Neural progenitor cell (in vitro differentiated cells): ENCODE data around the gene FHL1. TPM values are rescaled to one million over a fixed set of nuclear protein-coding genes. Genes with fewer than 3 reads are reported as not detected.

ENCODE experiments used
- DNase-seq: peaks from one replicate; pipeline ENCODE4 v3.0.0-alpha.2; 2016; ENCODE audit warnings: low spot score
- H2AFZ ChIP-seq: fragments of 200-600 bp; sonication (generic); replicated peaks from 2 replicates; pipeline ENCODE4 v1.6.1; 2016; ENCODE audit warnings: antibody characterized with exemption
- H3F3A ChIP-seq: fragments of 200-600 bp; sonication (generic); 2 replicates; pipeline ENCODE4 v1.6.1; 2016; ENCODE audit warnings: antibody characterized with exemption, low read depth
- H3K27ac ChIP-seq: fragments of 200-600 bp; sonication (generic); 2 replicates; pipeline ENCODE4 v1.5.1; 2016; ENCODE audit warnings: mild to moderate bottlenecking
- H3K27me3 ChIP-seq: fragments of 200-600 bp; sonication (generic); 2 replicates; pipeline ENCODE4 v1.6.1; 2016; ENCODE audit warnings: mild to moderate bottlenecking, moderate library complexity
- H3K36me3 ChIP-seq: fragments of 200-600 bp; sonication (generic); 2 replicates; pipeline ENCODE4 v1.5.1; 2016
- H3K4me1 ChIP-seq: fragments of 200-600 bp; sonication (generic); 2 replicates; pipeline ENCODE4 v1.6.1; 2016; ENCODE audit warnings: mixed run types
- H3K4me2 ChIP-seq: fragments of 200-600 bp; sonication (generic); 2 replicates; pipeline ENCODE4 v1.6.1; 2016
- H3K4me3 ChIP-seq: fragments of 200-600 bp; sonication (generic); 2 replicates; pipeline ENCODE4 v1.5.1; 2016
- H3K79me2 ChIP-seq: fragments of 200-600 bp; sonication (generic); 2 replicates; pipeline ENCODE4 v1.6.1; 2016; ENCODE audit warnings: low read depth
- H3K9ac ChIP-seq: fragments of 200-600 bp; sonication (generic); 2 replicates; pipeline ENCODE4 v1.6.1; 2016
- H3K9me3 ChIP-seq: fragments of 200-600 bp; sonication (generic); 2 replicates; pipeline ENCODE4 v1.5.1; 2016; ENCODE audit warnings: low read depth
- H4K20me1 ChIP-seq: fragments of 200-600 bp; sonication (generic); 2 replicates; pipeline ENCODE4 v1.6.1; 2016; ENCODE audit warnings: low read depth
- H3K27ac Mint-ChIP-seq: 3 replicates; pipeline ENCODE4 v1.8.0; 2021; ENCODE audit warnings: mixed read lengths
- H3K27me3 Mint-ChIP-seq: 2 replicates; pipeline ENCODE4 v1.8.0; 2022; ENCODE audit warnings: low read depth, mild to moderate bottlenecking, inconsistent platforms, moderate library complexity, mixed read lengths; ENCODE audit not compliant: insufficient read depth
- H3K36me3 Mint-ChIP-seq: 3 replicates; pipeline ENCODE4 v1.8.0; 2021; ENCODE audit warnings: mixed read lengths
- H3K4me1 Mint-ChIP-seq: 3 replicates; pipeline ENCODE4 v1.8.0; 2021; ENCODE audit warnings: mixed read lengths
- H3K4me3 Mint-ChIP-seq: 3 replicates; pipeline ENCODE4 v1.8.0; 2021; ENCODE audit warnings: mild to moderate bottlenecking, moderate library complexity, mixed read lengths
- H3K9me3 Mint-ChIP-seq: 3 replicates; pipeline ENCODE4 v1.8.0; 2020; ENCODE audit warnings: mixed read lengths
- EZH2 ChIP-seq: fragments of 200-600 bp; sonication (generic); IDR thresholded peaks from 2 replicates; pipeline ENCODE4 v1.6.1; 2017; ENCODE audit warnings: antibody characterized with exemption, mild to moderate bottlenecking, moderate library complexity
- EZH2phosphoT487 ChIP-seq: fragments of 200-600 bp; sonication (generic); IDR thresholded peaks from 2 replicates; pipeline ENCODE4 v1.6.1; 2017; ENCODE audit warnings: antibody characterized with exemption
- total RNA-seq: library from RNA; depleted of rRNA; stranded (reverse); fragments of >200 nt; gene quantifications from 2 replicates; pipeline ENCODE4 v1.2.3, GENCODE V29; 2015; ENCODE audit warnings: low replicate concordance
- TF ChIP-seq, protein P1 (sequence below): fragments of 200-600 bp; sonication (generic); IDR thresholded peaks from 2 replicates; pipeline ENCODE4 v1.5.1; 2017; ENCODE audit warnings: antibody characterized with exemption, mild to moderate bottlenecking

Gene FHL1
- total RNA-seq, 1 donor from 2014 or later = 67.6 TPM

DNA sequence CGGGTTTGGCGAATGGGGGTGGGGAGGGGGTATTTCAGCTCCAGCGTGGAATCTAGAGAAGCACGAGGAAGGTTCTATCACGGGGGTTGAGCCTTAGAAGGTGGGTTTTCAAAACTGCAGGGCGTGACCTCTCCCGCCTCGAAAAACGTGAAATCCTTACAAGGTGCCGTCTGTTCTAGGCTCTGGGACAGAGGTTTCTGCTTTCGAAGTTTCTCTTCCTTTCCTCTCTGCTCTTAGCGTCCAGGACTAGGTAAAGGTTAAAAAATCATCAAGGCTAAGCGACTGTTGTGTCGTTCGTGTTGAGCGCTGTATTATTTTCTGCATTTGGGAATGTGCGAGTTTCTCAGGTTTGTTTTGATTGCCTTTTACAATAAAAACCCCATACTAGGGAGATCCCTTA is 1.1 kb downstream of the FHL1 start:
- Histone ChIP-seq H3K27me3 (peaks cover 40% of the 10 kb centered on the region), H3K27ac (no peak overlapping the region), H3K4me2 (peak overlapping the region; percentile 79), H2AFZ (no peak overlapping the region), H4K20me1 (peaks cover 3% of the 10 kb centered on the region), H3K4me1 (no peaks in the 10 kb centered on the region), H3F3A (no peaks in the 10 kb centered on the region), H3K36me3 (no peaks in the 10 kb centered on the region), H3K4me3 (peak overlapping the region; percentile 72), H3K9me3 (no peaks in the 10 kb centered on the region), H3K9ac (no peak overlapping the region), H3K79me2 (peaks cover 28% of the 10 kb centered on the region)
- TF ChIP-seq, protein P1, sequence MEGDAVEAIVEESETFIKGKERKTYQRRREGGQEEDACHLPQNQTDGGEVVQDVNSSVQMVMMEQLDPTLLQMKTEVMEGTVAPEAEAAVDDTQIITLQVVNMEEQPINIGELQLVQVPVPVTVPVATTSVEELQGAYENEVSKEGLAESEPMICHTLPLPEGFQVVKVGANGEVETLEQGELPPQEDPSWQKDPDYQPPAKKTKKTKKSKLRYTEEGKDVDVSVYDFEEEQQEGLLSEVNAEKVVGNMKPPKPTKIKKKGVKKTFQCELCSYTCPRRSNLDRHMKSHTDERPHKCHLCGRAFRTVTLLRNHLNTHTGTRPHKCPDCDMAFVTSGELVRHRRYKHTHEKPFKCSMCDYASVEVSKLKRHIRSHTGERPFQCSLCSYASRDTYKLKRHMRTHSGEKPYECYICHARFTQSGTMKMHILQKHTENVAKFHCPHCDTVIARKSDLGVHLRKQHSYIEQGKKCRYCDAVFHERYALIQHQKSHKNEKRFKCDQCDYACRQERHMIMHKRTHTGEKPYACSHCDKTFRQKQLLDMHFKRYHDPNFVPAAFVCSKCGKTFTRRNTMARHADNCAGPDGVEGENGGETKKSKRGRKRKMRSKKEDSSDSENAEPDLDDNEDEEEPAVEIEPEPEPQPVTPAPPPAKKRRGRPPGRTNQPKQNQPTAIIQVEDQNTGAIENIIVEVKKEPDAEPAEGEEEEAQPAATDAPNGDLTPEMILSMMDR = no peak
- no peak for TF ChIP-seq EZH2phosphoT487
- H3K36me3 Mint-ChIP-seq = peaks cover 8% of the 10 kb centered on the region
- peaks cover 14% of the 10 kb centered on the region for H3K4me1 Mint-ChIP-seq
- H3K9me3 Mint-ChIP-seq = peaks cover 20% of the 10 kb centered on the region
- no peaks in the 10 kb centered on the region for H3K27me3 Mint-ChIP-seq
- H3K27ac Mint-ChIP-seq = peak overlapping the region; percentile 23
- H3K4me3 Mint-ChIP-seq = peak overlapping the region; percentile 87
- no peak for DNase-seq

- peaks cover 4% of the 10 kb centered on the region for H3K36me3 Mint-ChIP-seq
- H3K27me3 Mint-ChIP-seq = no peaks in the 10 kb centered on the region
- H3K9me3 Mint-ChIP-seq = peaks cover 5% of the 10 kb centered on the region
- no peak for TF ChIP-seq EZH2
- TF ChIP-seq, protein P1 = no peak
- TF ChIP-seq EZH2phosphoT487 = no peak
- Histone ChIP-seq H3K9me3 (no peaks in the 10 kb centered on the region), H3K9ac (no peak overlapping the region), H3K79me2 (peaks cover 12% of the 10 kb centered on the region), H3K27me3 (no peaks in the 10 kb centered on the region), H3F3A (no peaks in the 10 kb centered on the region), H4K20me1 (no peaks in the 10 kb centered on the region), H3K4me2 (no peak overlapping the region), H3K4me1 (no peaks in the 10 kb centered on the region), H3K36me3 (no peaks in the 10 kb centered on the region), H2AFZ (no peak overlapping the region), H3K4me3 (no peak overlapping the region), H3K27ac (no peak overlapping the region)
- H3K4me1 Mint-ChIP-seq = peaks cover 2% of the 10 kb centered on the region
- H3K27ac Mint-ChIP-seq = no peak overlapping the region
- no peak overlapping the region for H3K4me3 Mint-ChIP-seq
- no peak for DNase-seq
Measured at GRCh38 chrX:136154998-136155397, 7.7 kb downstream of the FHL1 start.

- H3K36me3 ChIP-seq = no peaks in the 10 kb centered on the region
- H3K4me2 ChIP-seq = no peak overlapping the region
- H3K9ac ChIP-seq = no peak overlapping the region
- Mint-ChIP-seq H3K27me3 (no peaks in the 10 kb centered on the region), H3K4me1 (peaks cover 6% of the 10 kb centered on the region), H3K9me3 (peaks cover 3% of the 10 kb centered on the region), H3K4me3 (no peak overlapping the region), H3K36me3 (peaks cover 4% of the 10 kb centered on the region), H3K27ac (no peak overlapping the region)
- no peaks in the 10 kb centered on the region for H3F3A ChIP-seq
- H3K27me3 ChIP-seq = no peaks in the 10 kb centered on the region
- TF ChIP-seq EZH2 (no peak), EZH2phosphoT487 (no peak)
- TF ChIP-seq, protein P1 = no peak
- no peak for DNase-seq
- H3K9me3 ChIP-seq = no peaks in the 10 kb centered on the region
- H3K4me3 ChIP-seq = no peak overlapping the region
- peaks cover 4% of the 10 kb centered on the region for H3K79me2 ChIP-seq
- peaks cover 5% of the 10 kb centered on the region for H4K20me1 ChIP-seq
- no peaks in the 10 kb centered on the region for H3K4me1 ChIP-seq
- H3K27ac ChIP-seq = no peak overlapping the region
- H2AFZ ChIP-seq = no peak overlapping the region
Measured at GRCh38 chrX:136156560-136157117, 9.3 kb downstream of the FHL1 start.
